GM18951 (cell line): ENCODE results near the gene HOXC4.

Source experiments
- POLR2A ChIP-seq: IDR thresholded peaks from 4 replicates; pipeline ENCODE4 v1.6.1; 2011; ENCODE audit warnings: mild to moderate bottlenecking; ENCODE audit not compliant: insufficient read length, insufficient read depth; ENCODE audit errors: extremely low read depth
- in situ Hi-C: fragments of 300-500 bp; cut with MboI; formaldehyde crosslinking; loops from one replicate; pipeline ENCODE4 v1.12.0; 2022; ENCODE audit warnings: low sequenced_read_pairs, mixed read lengths, inconsistent platforms; ENCODE audit not compliant: unreplicated experiment

HOXC4 gene

DNA sequence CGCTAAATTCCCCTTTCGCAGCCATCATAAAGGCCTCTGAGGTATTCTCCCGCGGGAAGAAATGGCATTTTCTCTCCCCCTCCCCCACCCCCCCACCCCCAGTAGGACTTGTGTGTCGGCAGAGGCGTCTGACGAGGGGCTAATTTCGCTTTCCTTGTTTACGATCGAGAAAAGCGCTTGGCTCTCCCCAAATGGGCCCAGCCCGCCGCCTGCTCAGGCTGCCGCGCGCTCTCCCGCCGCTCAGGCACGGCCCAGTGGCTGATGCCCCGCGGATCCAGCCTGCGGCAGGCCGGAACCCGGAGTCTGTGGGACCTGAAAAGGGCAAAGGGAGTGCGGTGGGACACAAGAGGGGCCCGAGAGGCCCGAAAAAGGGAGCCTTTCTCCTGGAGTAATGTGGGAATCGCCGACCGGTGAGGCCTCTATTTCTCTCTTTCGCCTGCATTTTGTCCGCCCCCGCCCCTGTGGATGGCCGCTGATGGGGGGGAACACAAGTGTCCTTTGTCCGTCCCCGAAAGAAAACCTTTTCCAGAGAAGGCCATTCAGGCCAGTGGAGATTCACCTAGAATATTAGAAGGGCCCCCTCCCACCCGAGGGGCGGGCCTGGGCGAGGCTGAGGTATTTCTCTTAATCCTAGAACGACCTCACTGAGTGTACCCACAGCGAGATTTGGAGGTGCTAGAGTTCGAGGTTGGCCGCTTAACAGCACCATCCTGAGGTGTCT is 34.4 kb upstream of the HOXC4 start:
- in situ Hi-C loops = loop anchor here (25.0 kb wide), 1 partner anchor 343 kb away; the partner anchor contains the start of gene GPR84
- TF ChIP-seq POLR2A = no peak

DNA sequence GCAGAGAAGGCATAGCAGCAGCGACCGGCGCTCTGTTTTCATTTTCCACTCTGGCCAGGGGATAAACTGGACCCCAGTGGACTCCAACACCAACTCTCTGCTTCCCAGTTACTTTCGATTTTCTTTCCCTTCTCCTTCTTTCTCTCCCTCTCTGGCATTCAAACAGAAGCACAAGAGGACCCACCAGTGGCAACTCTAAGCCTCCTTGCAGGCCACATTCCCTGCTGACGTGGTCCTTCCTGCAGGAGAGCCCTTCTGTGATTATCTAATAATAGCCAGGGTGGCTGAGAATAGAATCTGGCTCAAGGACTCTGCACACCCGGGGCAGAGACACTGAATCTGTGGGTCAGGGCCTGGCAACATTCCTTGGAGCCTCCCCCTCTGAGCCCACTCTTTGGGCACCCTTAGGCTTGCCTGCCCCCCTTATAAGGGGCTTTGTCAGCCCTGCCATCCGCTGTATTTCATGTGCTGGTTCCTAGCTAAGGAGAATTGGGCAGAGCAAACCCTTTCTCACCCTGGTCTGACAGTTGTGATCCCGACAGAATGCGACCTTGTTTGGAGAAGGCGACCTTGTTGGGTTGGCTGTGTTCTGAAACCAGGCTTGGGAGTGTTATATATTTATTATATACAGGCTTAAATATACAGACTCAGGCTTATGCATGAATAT is 33.6 kb upstream of the HOXC4 start:
- no peak for TF ChIP-seq POLR2A
- in situ Hi-C loops = loop anchor here (25.0 kb wide), 1 partner anchor 342 kb away; the partner anchor contains the start of gene GPR84

DNA sequence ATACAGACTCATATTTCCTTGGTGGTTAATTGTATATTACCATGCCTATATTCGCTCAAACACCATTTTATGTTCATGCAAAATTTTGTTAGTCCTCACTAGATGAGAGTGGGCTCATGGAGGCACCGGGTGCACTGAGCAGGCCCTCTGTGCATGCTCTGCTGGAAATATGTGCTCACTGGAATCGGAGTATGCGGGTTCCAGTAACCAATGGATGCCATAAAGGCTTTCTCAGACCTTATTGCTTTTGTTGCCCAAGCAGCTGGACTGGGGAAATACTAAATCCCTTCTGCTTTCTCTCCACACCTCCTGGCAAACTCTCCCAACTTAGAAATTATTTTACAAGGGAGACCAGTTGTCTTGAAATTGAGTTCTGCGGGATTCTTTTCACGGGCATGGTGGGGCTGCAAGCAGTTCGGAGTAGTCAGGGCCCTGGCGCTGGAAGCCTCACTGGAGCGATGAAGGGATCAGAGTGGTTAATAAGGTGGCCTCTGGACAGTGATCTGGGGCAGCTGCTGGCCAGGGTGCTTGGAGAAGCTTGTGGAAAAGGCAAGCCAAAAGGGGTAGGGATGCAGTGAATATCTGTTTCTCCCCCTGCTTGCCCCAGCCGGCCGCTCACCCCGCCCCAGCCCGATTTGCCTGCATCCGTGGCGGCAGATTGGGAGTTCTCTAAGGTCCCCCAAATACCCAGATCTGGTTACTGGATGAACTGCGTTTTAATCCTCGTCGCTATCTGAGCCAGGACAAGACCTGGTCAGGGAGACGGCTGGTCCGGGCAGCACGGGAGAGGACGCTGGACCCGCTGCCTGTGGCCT is 32.8 kb upstream of the HOXC4 start:
- TF ChIP-seq POLR2A = no peak
- in situ Hi-C loops = loop anchor here (25.0 kb wide), 1 partner anchor 342 kb away; the partner anchor contains the start of gene GPR84

DNA sequence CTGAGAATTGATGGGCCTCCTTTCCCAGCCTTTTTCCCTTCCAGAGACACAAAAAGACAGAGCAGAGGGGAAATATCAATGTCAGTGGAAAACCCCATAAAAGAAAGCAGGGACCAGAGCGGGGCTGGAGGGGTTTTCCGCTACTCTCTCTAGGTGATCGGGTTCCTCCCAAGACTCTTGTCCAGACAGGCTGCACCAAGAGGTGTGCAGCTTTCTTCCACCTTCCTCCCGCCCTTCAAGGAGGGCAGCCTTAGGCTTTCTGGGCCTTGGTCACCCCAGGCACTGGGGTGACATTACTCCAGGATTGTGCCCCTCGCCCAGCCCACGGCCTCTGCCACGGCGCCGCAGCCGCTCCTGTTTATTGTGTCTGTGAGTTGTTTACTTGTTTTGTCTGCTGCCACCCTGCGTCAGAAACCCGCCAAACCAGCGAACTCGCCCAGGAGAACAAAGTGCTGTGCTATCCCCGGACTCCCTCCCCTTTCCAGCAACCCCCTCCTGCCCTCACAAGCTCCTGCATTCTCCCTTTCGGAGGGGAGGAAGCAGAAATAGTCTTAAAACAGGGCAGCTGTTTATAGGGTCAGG is 32.1 kb upstream of the HOXC4 start:
- in situ Hi-C loops = loop anchor here (25.0 kb wide), 1 partner anchor 341 kb away; the partner anchor contains the start of gene GPR84
- no peak for TF ChIP-seq POLR2A

DNA sequence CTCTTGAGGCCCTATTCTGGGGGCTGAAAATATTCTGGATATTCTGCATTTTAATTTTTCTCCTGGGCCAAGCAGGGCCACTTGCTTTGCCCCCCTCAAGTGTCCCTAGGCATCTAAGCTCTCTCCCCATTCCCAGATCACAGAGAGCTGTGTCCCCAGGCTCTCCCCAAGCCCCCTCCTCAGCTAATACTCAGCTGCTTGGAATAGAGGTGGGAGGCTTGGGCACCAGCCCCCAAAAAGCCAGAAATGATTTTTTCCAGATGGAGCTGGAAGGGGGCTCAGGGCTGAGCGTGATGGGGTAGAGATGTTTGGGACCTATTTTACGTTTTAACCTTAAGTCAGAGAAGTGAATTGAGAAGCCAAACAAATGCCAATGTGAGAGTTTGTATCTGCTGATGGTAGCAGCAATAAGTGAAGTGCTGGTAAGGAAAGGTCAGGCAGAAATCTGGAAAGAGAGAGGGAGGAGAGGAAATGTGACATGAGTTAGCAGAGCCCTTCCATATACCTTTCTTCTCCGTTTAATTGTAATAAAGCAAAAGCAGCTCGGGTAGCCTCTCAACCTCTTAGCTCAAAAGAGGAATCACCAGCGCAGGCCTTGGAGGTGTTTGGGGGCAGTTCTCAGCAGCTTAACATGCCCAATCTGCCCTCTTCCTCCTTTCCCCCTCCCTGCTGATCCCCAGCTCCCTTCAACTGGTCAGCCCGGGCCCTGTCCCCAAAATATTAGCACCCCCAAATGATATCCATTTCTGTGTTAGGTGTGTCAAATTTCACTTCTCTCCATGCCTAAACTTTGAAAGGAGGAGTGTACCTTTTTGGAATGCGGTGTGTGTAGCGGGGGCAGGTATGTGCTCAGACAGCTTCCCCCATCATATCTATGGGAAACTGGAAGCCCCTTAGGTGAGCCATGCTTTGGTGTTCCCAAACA is 30.4 kb upstream of the HOXC4 start:
- no peak for TF ChIP-seq POLR2A
- in situ Hi-C loops = loop anchor here (25.0 kb wide), 1 partner anchor 339 kb away; the partner anchor contains the start of gene GPR84

DNA sequence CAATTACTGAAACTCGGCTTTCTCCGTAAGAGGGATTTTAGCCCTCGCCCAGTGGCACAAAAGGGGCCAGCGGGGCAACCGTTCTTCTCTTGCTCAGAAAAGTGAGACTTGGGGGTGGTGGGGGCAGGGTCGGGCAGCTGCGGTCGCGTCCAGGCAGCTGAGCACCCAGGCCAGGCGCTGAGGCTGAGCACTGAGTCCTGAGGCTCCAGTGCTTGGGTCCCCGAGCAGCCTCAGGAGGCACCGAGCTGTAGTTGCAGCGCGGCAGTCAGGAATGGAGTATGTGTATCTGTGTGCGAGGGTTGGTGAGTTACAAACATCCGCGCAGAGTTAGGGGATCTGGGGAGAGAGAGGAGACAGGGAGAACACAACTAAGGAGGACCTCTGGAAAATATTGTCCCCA is 29.5 kb upstream of the HOXC4 start:
- in situ Hi-C loops = loop anchor here (25.0 kb wide), 1 partner anchor 338 kb away; the partner anchor contains the start of gene GPR84

DNA sequence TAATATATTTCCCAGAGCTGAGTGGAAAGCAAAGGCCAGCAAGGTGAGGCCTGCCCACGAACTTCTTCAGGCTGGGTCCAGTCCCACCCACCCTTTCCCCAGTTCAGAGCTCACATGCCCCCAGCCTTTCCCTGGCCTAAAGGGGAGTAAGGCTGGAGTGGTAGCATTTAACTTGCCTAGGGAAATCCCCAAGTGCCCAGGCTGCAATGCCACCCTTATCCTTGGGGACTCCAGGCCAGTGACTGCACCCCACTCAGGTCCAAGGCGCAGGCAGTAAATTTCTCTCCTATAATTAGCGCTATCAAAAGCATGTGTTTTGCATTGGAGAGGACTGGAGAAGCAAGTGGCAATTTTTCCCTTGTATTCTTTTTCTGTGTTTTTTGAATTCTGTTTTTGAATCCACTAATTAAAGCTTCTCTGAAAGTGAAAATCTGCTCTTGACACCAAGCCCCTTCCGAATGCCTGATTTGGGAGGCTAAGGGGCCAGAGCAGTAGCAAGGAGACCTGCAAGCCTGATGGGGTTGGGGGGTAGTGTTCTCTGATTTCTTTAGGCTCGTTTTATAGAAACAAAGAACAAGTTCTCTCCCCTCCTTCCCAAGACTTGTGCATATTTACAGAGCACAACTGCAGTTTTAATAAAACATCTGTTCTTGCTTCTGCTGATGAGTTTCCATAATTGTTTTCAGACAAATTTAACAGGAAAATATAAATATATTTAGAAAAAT is 28.9 kb upstream of the HOXC4 start:
- TF ChIP-seq POLR2A = no peak
- in situ Hi-C loops = loop anchor here (25.0 kb wide), 1 partner anchor 338 kb away; the partner anchor contains the start of gene GPR84

More for the DNA sequence above, 29.5 kb upstream of the HOXC4 start:
- no peak for TF ChIP-seq POLR2A

DNA sequence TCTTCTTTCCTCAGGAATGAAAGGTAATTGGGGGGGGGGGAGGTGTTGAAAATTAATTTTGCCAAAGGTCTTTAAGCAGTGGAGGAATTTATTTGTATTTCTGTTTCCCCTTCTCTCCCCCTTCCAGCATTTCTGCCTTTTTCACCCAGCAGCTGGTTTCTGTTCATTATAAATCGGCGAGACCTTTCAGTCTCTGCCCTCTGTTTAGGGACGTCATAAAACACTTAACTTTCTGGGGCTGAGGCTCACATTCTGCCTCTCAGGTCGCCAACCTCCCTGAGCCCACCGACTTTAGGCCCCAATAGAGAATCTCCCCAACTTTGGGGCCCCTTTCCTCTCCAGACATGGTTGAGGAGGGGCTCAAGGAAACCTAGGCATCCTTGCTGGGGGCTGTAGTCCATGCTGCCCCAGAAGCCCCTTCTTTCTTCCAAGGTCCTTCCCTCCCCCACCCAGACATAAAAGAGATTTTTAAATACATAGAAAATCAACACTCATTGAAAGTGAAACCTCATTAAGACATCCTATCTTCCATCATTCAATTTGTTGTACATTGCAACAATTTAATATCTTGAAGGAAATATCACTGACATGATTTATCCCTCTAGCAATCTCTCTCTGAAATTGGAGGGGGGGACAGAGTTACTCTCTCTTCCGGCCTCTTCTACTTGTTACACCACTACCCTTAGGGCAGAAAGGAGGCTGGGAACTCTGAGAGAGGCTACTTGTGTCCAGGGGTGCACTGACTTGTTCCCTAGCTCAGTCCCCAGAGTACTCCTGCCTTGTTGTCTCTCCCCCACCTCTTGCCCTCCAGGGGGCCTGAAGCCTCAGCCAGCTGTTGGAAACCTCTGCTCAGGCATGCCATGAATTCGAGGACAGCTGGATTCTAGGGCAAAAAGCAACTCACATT is 27.9 kb upstream of the HOXC4 start:
- no peak for TF ChIP-seq POLR2A
- in situ Hi-C loops = no loop called here

DNA sequence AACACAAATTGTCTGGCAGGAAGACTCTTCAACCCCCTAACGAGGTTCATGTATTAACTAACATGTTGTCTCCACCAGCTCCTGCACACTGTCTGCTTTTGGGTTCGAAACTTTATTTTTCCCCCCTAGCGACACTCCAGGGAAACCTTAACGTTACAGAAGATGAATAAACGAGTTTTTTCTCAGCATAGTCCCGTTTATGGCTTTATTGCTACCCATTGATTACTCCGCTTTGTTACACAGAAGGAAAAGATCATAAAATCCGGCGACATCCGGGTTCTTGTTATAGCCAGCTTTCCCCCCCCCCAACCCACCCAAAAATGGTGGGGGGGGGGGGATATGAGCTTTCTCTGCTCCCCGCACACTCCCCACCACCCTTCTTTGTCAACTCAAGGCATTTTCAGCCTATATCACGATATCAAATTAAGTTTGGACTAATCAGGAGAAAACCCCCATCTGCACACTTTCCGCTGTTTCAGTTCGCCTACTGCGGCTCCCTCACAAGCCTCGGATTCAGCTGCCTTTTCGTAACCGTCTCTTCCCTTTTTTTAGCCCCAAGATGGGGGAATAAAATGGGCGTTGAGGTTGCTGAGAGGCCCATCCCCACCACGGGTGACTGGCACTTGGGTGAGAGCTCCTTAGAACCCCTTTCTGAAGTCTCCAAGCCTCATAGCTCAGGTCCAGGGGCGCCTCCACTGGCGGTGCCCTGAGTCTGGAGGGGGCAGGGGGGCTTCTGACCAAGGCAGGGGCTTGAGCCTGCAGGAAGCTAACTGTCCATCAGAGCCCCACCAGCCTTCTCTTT is 26.8 kb upstream of the HOXC4 start:
- in situ Hi-C loops = no loop called here
- no peak for TF ChIP-seq POLR2A

DNA sequence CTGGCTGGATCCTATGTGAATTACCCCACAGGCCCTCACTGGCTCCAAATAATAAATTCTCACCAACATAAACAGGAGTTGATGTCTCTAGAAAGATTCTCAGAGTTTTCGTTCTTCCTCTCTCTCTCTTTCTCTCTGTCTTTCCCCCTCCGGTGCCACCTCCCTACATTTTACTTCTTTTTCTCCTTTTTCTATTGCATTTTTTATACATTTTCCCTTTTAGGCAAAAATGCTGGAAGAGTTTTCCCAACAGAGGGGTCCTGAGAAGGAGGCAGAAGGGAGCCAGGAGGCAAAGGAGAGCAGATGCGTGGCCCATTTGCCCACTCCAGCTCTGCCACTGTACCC is 26.2 kb upstream of the HOXC4 start:
- TF ChIP-seq POLR2A = no peak
- in situ Hi-C loops = no loop called here
